ENCODE measurements around the gene GPR146. TPM values are rescaled to one million over a fixed set of nuclear protein-coding genes. Genes with fewer than 3 reads are reported as not detected.

GPR146 gene
- total and polyA plus RNA-seq, 2 of the 13 experiments (the other 11 are each of a cell fraction or from before 2014, with no cell fraction given) = 2.0 to 15.9 TPM

DNA sequence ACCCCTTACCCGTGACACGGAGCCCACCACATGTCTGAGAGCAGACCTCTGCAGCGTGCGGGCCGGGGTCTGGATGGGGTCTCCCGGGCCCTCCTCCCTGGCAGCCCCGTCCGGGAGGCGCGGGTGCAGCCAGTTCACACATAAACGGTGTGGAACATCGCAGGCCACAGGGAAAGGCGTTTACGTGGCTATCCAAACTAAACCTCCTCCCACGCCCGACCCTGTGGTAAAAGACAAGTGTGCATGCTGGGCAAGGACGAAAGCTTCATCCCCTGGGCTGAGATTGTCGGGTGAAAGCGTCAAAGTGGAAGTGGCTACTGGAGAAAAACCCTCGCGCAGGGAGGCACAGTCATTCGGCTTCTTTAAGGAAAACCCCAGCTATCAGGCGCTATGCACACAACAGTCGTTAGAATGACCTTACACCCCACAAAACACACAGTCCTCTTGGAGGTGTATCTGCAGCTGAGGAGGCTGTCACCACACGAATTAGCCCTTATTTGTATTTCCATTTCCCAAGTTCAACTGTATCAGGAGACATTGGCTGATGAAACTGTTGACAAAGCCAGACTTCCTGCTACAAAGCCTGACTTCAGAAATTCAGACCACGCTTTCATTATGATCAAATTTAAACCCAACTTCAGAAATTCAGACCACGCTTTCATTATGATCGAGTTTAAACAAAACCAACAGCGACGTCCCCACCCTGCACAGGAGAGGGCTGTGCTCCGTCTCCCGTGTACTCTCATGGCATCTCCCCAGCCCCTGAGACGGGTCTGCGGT, 58.9 kb downstream of the GPR146 start:
- no peaks in the 10 kb centered on the region for H4K20me1 ChIP-seq (ENCODE audit: insufficient read depth, low read length)
- peaks cover 34% of the 10 kb centered on the region for H3K4me1 ChIP-seq (ENCODE audit: insufficient read depth, low read length)
- no peaks in the 10 kb centered on the region for H3K9me3 ChIP-seq (ENCODE audit: low read length)
- peak; percentile 41 for DNase-seq (ENCODE audit: low spot score)
- H3K79me2 ChIP-seq (ENCODE audit: insufficient read depth, low read length) = peaks cover 24% of the 10 kb centered on the region
- ChIA-PET POLR2A (interaction anchor here (1.7 to 5.1 kb wide), 5 partner anchors 11 to 67 kb away, joined by 8 to 59 read pairs (median 19); partner anchors contain the start of gene GPER1), CTCF (ENCODE audit: low intra/inter-chr PET ratio, low total read pairs) (no interaction called here)
- H3K4me3 ChIP-seq (replicated peaks in 1 of 3; ENCODE audit: insufficient read depth in 1 of 3, low read depth in 2 of 3, low read length in 3 of 3) = no peak overlapping the region
- H3K27me3 ChIP-seq (ENCODE audit: control insufficient read depth in 1 of 2, insufficient read depth in 2 of 2, low read length in 2 of 2) = no peaks in the 10 kb centered on the region
- BruUV-seq (replicated peaks) = no TSS peak
- H3K27ac ChIP-seq (ENCODE audit: extremely low read length, insufficient read depth, low read length) = no peak overlapping the region
- in situ Hi-C loops (cut with HindIII; ENCODE audit: extremely low pct_ligation_motif_present, low pct_unique_long_range_greater_than_20kb) (no loop called here), intact Hi-C loops (cut with micrococcal nuclease; ENCODE audit: unreplicated experiment) (loop anchor here (2.0 kb wide), 1 partner anchor 74 kb away; no protein-coding TSS in a partner anchor)
- 85% methylated on average over 24 of the region's 34 CpGs for WGBS (ENCODE audit: low lambda C conversion rate)
- peak; percentile 22; the same call in 2 of the 3 replicates for ATAC-seq
- H3K9ac ChIP-seq (ENCODE audit: insufficient read depth, low read depth, low read length) = no peak overlapping the region
- H2AFZ ChIP-seq (ENCODE audit: low read length) = no peak overlapping the region
- no peak overlapping the region for H3K4me2 ChIP-seq (ENCODE audit: low read depth, low read length)
- FAIRE-seq = peak; percentile 40
- peaks cover 7 to 14% of the 10 kb centered on the region in 2 experiments; a peak in 4 of 5 replicates for H3K36me3 ChIP-seq (replicated peaks in 1 of 2; ENCODE audit: control insufficient read depth in 1 of 2, insufficient read depth in 2 of 2, low read length in 2 of 2)
- TF ChIP-seq ZMYM3 (CRISPR knock-in tag; IDR thresholded peaks at IDR 0.05) = no peak
- TF ChIP-seq SKI (IDR thresholded peaks at IDR 0.05; ENCODE audit: partially characterized antibody) = peak; percentile 53
- TF ChIP-seq ZNF570 (CRISPR knock-in tag; IDR thresholded peaks at IDR 0.05; ENCODE audit: borderline replicate concordance) = no peak
- TF ChIP-seq SRY (CRISPR knock-in tag; IDR thresholded peaks at IDR 0.05) = no peak
- TF ChIP-seq SIN3B (IDR thresholded peaks at IDR 0.05; ENCODE audit: low read length) = no peak
- no peak for TF ChIP-seq ZNF761 (CRISPR knock-in tag; conservative IDR thresholded peaks at IDR 0.05)
- no peak for TF ChIP-seq ZNF17 (CRISPR knock-in tag; IDR thresholded peaks at IDR 0.05)
- TF ChIP-seq ZNF605 (CRISPR knock-in tag; IDR thresholded peaks at IDR 0.05) = no peak
- no peak for TF ChIP-seq JUNB (CRISPR knock-in tag; IDR thresholded peaks at IDR 0.05; ENCODE audit: borderline replicate concordance)
- TF ChIP-seq, protein P1, sequence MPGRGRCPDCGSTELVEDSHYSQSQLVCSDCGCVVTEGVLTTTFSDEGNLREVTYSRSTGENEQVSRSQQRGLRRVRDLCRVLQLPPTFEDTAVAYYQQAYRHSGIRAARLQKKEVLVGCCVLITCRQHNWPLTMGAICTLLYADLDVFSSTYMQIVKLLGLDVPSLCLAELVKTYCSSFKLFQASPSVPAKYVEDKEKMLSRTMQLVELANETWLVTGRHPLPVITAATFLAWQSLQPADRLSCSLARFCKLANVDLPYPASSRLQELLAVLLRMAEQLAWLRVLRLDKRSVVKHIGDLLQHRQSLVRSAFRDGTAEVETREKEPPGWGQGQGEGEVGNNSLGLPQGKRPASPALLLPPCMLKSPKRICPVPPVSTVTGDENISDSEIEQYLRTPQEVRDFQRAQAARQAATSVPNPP (CRISPR knock-in tag; IDR thresholded peaks at IDR 0.05) = no peak
- peak; percentile 69; the same call in 1 of the 2 replicates for TF ChIP-seq ZBTB38 (CRISPR knock-in tag; IDR thresholded peaks at IDR 0.05)
- TF ChIP-seq ETV5 (CRISPR knock-in tag; IDR thresholded peaks at IDR 0.05; ENCODE audit: borderline replicate concordance) = no peak
- TF ChIP-seq MEIS1 (CRISPR knock-in tag; IDR thresholded peaks at IDR 0.05; ENCODE audit: borderline replicate concordance) = no peak
- TF ChIP-seq, protein P2, sequence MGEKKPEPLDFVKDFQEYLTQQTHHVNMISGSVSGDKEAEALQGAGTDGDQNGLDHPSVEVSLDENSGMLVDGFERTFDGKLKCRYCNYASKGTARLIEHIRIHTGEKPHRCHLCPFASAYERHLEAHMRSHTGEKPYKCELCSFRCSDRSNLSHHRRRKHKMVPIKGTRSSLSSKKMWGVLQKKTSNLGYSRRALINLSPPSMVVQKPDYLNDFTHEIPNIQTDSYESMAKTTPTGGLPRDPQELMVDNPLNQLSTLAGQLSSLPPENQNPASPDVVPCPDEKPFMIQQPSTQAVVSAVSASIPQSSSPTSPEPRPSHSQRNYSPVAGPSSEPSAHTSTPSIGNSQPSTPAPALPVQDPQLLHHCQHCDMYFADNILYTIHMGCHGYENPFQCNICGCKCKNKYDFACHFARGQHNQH (CRISPR knock-in tag; IDR thresholded peaks at IDR 0.05) = peak; percentile 93; the same call in 1 of the 2 replicates
- TF ChIP-seq, protein P3, sequence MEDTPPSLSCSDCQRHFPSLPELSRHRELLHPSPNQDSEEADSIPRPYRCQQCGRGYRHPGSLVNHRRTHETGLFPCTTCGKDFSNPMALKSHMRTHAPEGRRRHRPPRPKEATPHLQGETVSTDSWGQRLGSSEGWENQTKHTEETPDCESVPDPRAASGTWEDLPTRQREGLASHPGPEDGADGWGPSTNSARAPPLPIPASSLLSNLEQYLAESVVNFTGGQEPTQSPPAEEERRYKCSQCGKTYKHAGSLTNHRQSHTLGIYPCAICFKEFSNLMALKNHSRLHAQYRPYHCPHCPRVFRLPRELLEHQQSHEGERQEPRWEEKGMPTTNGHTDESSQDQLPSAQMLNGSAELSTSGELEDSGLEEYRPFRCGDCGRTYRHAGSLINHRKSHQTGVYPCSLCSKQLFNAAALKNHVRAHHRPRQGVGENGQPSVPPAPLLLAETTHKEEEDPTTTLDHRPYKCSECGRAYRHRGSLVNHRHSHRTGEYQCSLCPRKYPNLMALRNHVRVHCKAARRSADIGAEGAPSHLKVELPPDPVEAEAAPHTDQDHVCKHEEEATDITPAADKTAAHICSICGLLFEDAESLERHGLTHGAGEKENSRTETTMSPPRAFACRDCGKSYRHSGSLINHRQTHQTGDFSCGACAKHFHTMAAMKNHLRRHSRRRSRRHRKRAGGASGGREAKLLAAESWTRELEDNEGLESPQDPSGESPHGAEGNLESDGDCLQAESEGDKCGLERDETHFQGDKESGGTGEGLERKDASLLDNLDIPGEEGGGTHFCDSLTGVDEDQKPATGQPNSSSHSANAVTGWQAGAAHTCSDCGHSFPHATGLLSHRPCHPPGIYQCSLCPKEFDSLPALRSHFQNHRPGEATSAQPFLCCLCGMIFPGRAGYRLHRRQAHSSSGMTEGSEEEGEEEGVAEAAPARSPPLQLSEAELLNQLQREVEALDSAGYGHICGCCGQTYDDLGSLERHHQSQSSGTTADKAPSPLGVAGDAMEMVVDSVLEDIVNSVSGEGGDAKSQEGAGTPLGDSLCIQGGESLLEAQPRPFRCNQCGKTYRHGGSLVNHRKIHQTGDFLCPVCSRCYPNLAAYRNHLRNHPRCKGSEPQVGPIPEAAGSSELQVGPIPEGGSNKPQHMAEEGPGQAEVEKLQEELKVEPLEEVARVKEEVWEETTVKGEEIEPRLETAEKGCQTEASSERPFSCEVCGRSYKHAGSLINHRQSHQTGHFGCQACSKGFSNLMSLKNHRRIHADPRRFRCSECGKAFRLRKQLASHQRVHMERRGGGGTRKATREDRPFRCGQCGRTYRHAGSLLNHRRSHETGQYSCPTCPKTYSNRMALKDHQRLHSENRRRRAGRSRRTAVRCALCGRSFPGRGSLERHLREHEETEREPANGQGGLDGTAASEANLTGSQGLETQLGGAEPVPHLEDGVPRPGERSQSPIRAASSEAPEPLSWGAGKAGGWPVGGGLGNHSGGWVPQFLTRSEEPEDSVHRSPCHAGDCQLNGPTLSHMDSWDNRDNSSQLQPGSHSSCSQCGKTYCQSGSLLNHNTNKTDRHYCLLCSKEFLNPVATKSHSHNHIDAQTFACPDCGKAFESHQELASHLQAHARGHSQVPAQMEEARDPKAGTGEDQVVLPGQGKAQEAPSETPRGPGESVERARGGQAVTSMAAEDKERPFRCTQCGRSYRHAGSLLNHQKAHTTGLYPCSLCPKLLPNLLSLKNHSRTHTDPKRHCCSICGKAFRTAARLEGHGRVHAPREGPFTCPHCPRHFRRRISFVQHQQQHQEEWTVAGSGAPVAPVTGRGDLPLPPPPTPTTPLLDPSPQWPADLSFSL (CRISPR knock-in tag; IDR thresholded peaks at IDR 0.05) = no peak

Measured in HepG2 (cell line).